GM12892 (cell line): ENCODE data around the gene KLKB1.

Experiments used
- POLR2AphosphoS5 ChIP-seq: IDR thresholded peaks from 2 replicates; pipeline ENCODE4 v1.6.1; 2011; ENCODE audit warnings: low read depth, low read length, control low read depth
- TAF1 ChIP-seq: IDR thresholded peaks from 2 replicates; pipeline ENCODE4 v1.6.1; 2011; ENCODE audit warnings: low read depth, mild to moderate bottlenecking, control low read depth, low read length, borderline replicate concordance

- no peak for TF ChIP-seq POLR2AphosphoS5
- TF ChIP-seq TAF1, result no peak
Observed at GRCh38 chr4:186271081-186271678, 43.9 kb downstream of the KLKB1 start.
